ENCODE measurements around the gene DAB1. TPM values are rescaled to one million over a fixed set of nuclear protein-coding genes. Genes with fewer than 3 reads are reported as not detected.

Gene DAB1
- total RNA-seq, 1 donor from 2014 or later, result 14.6 TPM

DNA sequence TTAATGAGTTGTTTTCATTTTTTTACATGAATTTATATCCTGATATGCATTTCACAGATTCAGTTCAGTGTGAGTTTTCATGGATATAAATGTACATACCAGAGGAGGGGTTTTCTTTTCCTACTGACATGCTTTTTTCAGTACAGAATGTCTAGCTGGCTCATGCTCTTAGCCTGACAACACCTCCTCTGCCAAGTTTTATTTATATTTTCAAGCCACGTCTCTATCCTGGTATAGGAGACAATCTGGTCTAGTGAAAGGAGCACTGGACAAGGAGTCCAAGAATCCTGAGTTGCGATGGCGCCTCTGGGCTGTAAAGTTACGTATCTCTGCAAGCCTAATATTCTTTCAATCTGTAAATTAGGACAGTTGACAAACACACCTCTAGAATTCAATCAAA, 4.9 kb downstream of the DAB1 start:
- Mint-ChIP-seq H3K27me3 (ENCODE audit: insufficient read depth, low read depth) (peaks cover 11% of the 10 kb centered on the region), H3K9me3 (peaks cover 2% of the 10 kb centered on the region), H3K36me3 (no peaks in the 10 kb centered on the region), H3K4me1 (peaks cover 12% of the 10 kb centered on the region), H3K4me3 (no peak overlapping the region), H3K27ac (no peak overlapping the region)
- no peaks in the 10 kb centered on the region for H3K79me2 ChIP-seq (ENCODE audit: low read depth)
- H3K27ac ChIP-seq, result no peak overlapping the region
- no peak overlapping the region for H2AFZ ChIP-seq (replicated peaks)
- H3K4me2 ChIP-seq, result no peak overlapping the region
- peaks cover 47% of the 10 kb centered on the region for H3K27me3 ChIP-seq
- DNase-seq (ENCODE audit: low spot score), result no peak
- no peak for TF ChIP-seq EZH2 (IDR thresholded peaks at IDR 0.05)
- no peak for TF ChIP-seq EZH2phosphoT487 (IDR thresholded peaks at IDR 0.05)
- TF ChIP-seq, protein P1, sequence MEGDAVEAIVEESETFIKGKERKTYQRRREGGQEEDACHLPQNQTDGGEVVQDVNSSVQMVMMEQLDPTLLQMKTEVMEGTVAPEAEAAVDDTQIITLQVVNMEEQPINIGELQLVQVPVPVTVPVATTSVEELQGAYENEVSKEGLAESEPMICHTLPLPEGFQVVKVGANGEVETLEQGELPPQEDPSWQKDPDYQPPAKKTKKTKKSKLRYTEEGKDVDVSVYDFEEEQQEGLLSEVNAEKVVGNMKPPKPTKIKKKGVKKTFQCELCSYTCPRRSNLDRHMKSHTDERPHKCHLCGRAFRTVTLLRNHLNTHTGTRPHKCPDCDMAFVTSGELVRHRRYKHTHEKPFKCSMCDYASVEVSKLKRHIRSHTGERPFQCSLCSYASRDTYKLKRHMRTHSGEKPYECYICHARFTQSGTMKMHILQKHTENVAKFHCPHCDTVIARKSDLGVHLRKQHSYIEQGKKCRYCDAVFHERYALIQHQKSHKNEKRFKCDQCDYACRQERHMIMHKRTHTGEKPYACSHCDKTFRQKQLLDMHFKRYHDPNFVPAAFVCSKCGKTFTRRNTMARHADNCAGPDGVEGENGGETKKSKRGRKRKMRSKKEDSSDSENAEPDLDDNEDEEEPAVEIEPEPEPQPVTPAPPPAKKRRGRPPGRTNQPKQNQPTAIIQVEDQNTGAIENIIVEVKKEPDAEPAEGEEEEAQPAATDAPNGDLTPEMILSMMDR (IDR thresholded peaks at IDR 0.05), result no peak
- H4K20me1 ChIP-seq (ENCODE audit: low read depth), result no peaks in the 10 kb centered on the region
- peaks cover 7% of the 10 kb centered on the region for H3K4me1 ChIP-seq
- H3K36me3 ChIP-seq, result no peaks in the 10 kb centered on the region
- H3F3A ChIP-seq (ENCODE audit: low read depth), result peaks cover 16% of the 10 kb centered on the region
- H3K4me3 ChIP-seq, result no peak overlapping the region
- no peak overlapping the region for H3K9ac ChIP-seq
- H3K9me3 ChIP-seq (ENCODE audit: low read depth), result no peaks in the 10 kb centered on the region

DNA sequence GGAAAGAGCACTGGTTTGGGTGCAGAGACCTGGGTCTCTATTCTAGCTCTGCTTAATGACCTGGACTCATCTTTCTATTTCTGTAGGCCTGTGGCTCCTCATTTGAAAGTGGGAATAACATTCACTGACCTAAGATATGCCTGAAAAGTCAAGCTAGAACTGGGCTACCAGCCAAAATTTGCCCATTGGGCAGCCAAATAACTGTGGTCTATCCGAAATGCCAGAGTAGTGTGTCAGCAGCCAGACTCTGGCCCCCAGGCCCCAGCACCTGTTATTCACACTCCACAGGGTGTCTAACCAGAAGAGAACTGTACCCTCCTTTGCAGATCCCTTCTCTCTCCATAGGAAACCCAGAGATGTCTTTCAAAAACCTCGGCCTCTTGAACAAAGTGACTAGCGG, 12.6 kb downstream of the DAB1 start:
- Histone ChIP-seq H3F3A (ENCODE audit: low read depth) (no peaks in the 10 kb centered on the region), H3K9me3 (ENCODE audit: low read depth) (no peaks in the 10 kb centered on the region), H4K20me1 (ENCODE audit: low read depth) (no peaks in the 10 kb centered on the region), H2AFZ (replicated peaks) (no peak overlapping the region), H3K79me2 (ENCODE audit: low read depth) (no peaks in the 10 kb centered on the region), H3K4me3 (no peak overlapping the region), H3K4me2 (no peak overlapping the region), H3K27me3 (no peaks in the 10 kb centered on the region), H3K9ac (no peak overlapping the region), H3K36me3 (no peaks in the 10 kb centered on the region), H3K27ac (no peak overlapping the region), H3K4me1 (peaks cover 9% of the 10 kb centered on the region)
- peaks cover 15% of the 10 kb centered on the region for H3K9me3 Mint-ChIP-seq
- H3K4me1 Mint-ChIP-seq, result no peaks in the 10 kb centered on the region
- no peak overlapping the region for H3K4me3 Mint-ChIP-seq
- peaks cover 11% of the 10 kb centered on the region for H3K36me3 Mint-ChIP-seq
- H3K27ac Mint-ChIP-seq, result no peak overlapping the region
- no peaks in the 10 kb centered on the region for H3K27me3 Mint-ChIP-seq (ENCODE audit: insufficient read depth, low read depth)
- TF ChIP-seq EZH2 (IDR thresholded peaks at IDR 0.05) (no peak), EZH2phosphoT487 (IDR thresholded peaks at IDR 0.05) (no peak)
- TF ChIP-seq, protein P1 (IDR thresholded peaks at IDR 0.05), result no peak
- no peak for DNase-seq (ENCODE audit: low spot score)

DNA sequence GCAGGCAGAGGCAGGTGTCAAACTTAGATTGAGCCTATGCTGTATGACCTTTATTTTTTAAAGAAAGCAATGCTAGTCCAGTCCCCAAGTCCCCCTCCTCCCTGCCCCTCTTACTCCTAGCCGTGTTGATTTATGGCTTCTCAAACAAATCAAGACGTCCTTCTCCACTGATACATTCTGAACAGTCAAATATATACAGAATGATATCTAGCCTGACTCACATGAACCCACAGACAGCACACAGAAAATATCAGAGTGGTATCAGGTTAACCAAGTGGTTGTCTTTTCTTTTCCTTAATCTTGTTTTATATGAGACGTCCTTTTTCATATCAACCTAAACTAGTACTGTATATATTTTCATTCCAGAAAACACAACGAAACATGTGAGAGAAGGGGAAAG, 13.4 kb downstream of the DAB1 start:
- Mint-ChIP-seq H3K4me3 (no peak overlapping the region), H3K27ac (no peak overlapping the region), H3K9me3 (peaks cover 15% of the 10 kb centered on the region), H3K36me3 (peaks cover 11% of the 10 kb centered on the region), H3K27me3 (ENCODE audit: insufficient read depth, low read depth) (peaks cover 2% of the 10 kb centered on the region), H3K4me1 (no peaks in the 10 kb centered on the region)
- no peaks in the 10 kb centered on the region for H4K20me1 ChIP-seq (ENCODE audit: low read depth)
- no peak for TF ChIP-seq EZH2 (IDR thresholded peaks at IDR 0.05)
- TF ChIP-seq, protein P1 (IDR thresholded peaks at IDR 0.05), result no peak
- TF ChIP-seq EZH2phosphoT487 (IDR thresholded peaks at IDR 0.05), result no peak
- no peaks in the 10 kb centered on the region for H3F3A ChIP-seq (ENCODE audit: low read depth)
- no peak overlapping the region for H2AFZ ChIP-seq (replicated peaks)
- H3K4me1 ChIP-seq, result peaks cover 9% of the 10 kb centered on the region
- no peak overlapping the region for H3K9ac ChIP-seq
- no peak overlapping the region for H3K27ac ChIP-seq
- H3K79me2 ChIP-seq (ENCODE audit: low read depth), result no peaks in the 10 kb centered on the region
- H3K36me3 ChIP-seq, result no peaks in the 10 kb centered on the region
- DNase-seq (ENCODE audit: low spot score), result no peak
- H3K9me3 ChIP-seq (ENCODE audit: low read depth), result no peaks in the 10 kb centered on the region
- no peaks in the 10 kb centered on the region for H3K27me3 ChIP-seq
- no peak overlapping the region for H3K4me2 ChIP-seq
- no peak overlapping the region for H3K4me3 ChIP-seq

Measured in neural progenitor cell (in vitro differentiated cells).